GM12878 (cell line): ENCODE data around the gene PRPS2. TPM values are rescaled to one million over a fixed set of nuclear protein-coding genes. Genes with fewer than 3 reads are reported as not detected.

Source experiments
- ATAC-seq: fragments of 200-7000 bp; cut with Tn5 transposase; 3 replicates; pipeline ENCODE4 v1.9.1; 2020; ENCODE audit warnings: mild to moderate bottlenecking, moderate library complexity
- BruUV-seq: library from RNA; stranded (reverse); fragments of 400-500 nt; replicated peaks from 2 replicates; lab custom pipeline; 2021; lab: Mats Ljungman, UMichigan
- CTCF ChIA-PET: fragments of 300-600 bp; sonication (Branson Sonifier 250); formaldehyde crosslinking; extraction: SDS; loops from one replicate; lab custom pipeline; 2021; ENCODE audit warnings: inconsistent platforms; lab: Yijun Ruan, JAX
- POLR2A ChIA-PET: fragments of 350-600 bp; formaldehyde crosslinking; extraction: SDS; loops from one replicate; lab custom pipeline; 2021; ENCODE audit warnings: inconsistent platforms; lab: Charles Lee
- RAD21 ChIA-PET: fragments of 300-600 bp; sonication (Branson Sonifier 250); formaldehyde crosslinking; loops from one replicate; lab custom pipeline; 2023; ENCODE audit warnings: antibody characterized with exemption; ENCODE audit not compliant: unreplicated experiment; lab: Charles Lee
- SMC1A ChIA-PET: fragments of 300-600 bp; sonication (Branson Sonifier 250); formaldehyde crosslinking; loops from one replicate; lab custom pipeline; 2023; ENCODE audit not compliant: unreplicated experiment, uncharacterized antibody; lab: Charles Lee
- DNase-seq: peaks from one replicate; pipeline ENCODE4 v3.0.0-alpha.2; 2011; ENCODE audit warnings: low read depth, low spot score
- FAIRE-seq: peaks from 3 replicates; lab custom pipeline; 2011; peaks lifted over from hg19 to GRCh38; lab: Jason Lieb, UNC
- H2AFZ ChIP-seq: 2 replicates; pipeline ENCODE4 v1.6.0; 2011; ENCODE audit warnings: low read depth, low read length, control low read depth; ENCODE audit not compliant: control insufficient read depth
- H3K27ac ChIP-seq: 2 replicates; pipeline ENCODE4 v1.5.1; 2011; ENCODE audit warnings: control low read depth; ENCODE audit not compliant: control insufficient read depth, insufficient read depth
- H3K27me3 ChIP-seq, 2 experiments: replicated peaks in 1 of 2; 2 replicates each; pipeline versions ENCODE4 v1.6.0 to v1.6.1; 2011; ENCODE audit warnings: low read length in 1 of 2; ENCODE audit not compliant: control insufficient read depth in 2 of 2, insufficient read depth in 2 of 2
- H3K36me3 ChIP-seq, 2 experiments: 2 replicates each; pipeline ENCODE4 v1.5.1; 2011; ENCODE audit warnings: low read length in 1 of 2; ENCODE audit not compliant: control insufficient read depth in 2 of 2, insufficient read depth in 2 of 2
- H3K4me1 ChIP-seq: 2 replicates; pipeline ENCODE4 v1.6.1; 2011; ENCODE audit warnings: mild to moderate bottlenecking, low read length, moderate library complexity, mixed read lengths; ENCODE audit not compliant: control insufficient read depth, insufficient read depth
- H3K4me2 ChIP-seq: 2 replicates; pipeline ENCODE4 v1.6.0; 2011; ENCODE audit warnings: control low read depth; ENCODE audit not compliant: control insufficient read depth, insufficient read depth
- H3K4me3 ChIP-seq: fragments of 200-600 bp; sonication (generic); 2 replicates; pipeline ENCODE4 v1.5.1; 2016
- H3K79me2 ChIP-seq: 2 replicates; pipeline ENCODE4 v1.6.0; 2011; ENCODE audit warnings: low read length; ENCODE audit not compliant: control insufficient read depth, insufficient read depth
- H3K9ac ChIP-seq: 2 replicates; pipeline ENCODE4 v1.8.0; 2011; ENCODE audit warnings: low read length, control low read depth, mixed read lengths; ENCODE audit not compliant: control insufficient read depth, insufficient read depth
- H3K9me3 ChIP-seq: replicated peaks from 3 replicates; pipeline ENCODE4 v1.5.1; 2011; ENCODE audit warnings: mild to moderate bottlenecking, low read length; ENCODE audit not compliant: control insufficient read depth, insufficient read depth
- H4K20me1 ChIP-seq: 2 replicates; pipeline ENCODE4 v1.6.0; 2011; ENCODE audit not compliant: control insufficient read depth, insufficient read depth
- ATF2 ChIP-seq: IDR thresholded peaks from 2 replicates; pipeline ENCODE4 v1.6.1; 2012; ENCODE audit warnings: low read length, inconsistent platforms
- BCL11A ChIP-seq: IDR thresholded peaks from 2 replicates; pipeline ENCODE4 v1.6.1; 2011; ENCODE audit warnings: low read depth, low read length
- BMI1 ChIP-seq: fragments of 450-650 bp; IDR thresholded peaks from 2 replicates; pipeline ENCODE4 v1.6.1; 2016; ENCODE audit warnings: mild to moderate bottlenecking, moderate library complexity, borderline replicate concordance
- CBX5 ChIP-seq: sonication (generic); IDR thresholded peaks from 2 replicates; pipeline ENCODE4 v1.6.1; 2016; ENCODE audit warnings: low read depth, moderate library complexity, mild to moderate bottlenecking, inconsistent platforms
- CHD2 ChIP-seq: IDR thresholded peaks from 2 replicates; pipeline ENCODE4 v1.6.1; 2011; ENCODE audit warnings: low read depth, low read length, improper control_type of control experiment, borderline replicate concordance
- CREB1 ChIP-seq: IDR thresholded peaks from 2 replicates; pipeline ENCODE4 v1.6.1; 2012; ENCODE audit warnings: low read depth, mild to moderate bottlenecking, inconsistent platforms
- ELK1 ChIP-seq: IDR thresholded peaks from 2 replicates; pipeline ENCODE4 v1.6.1; 2012; ENCODE audit warnings: low read depth, low read length, improper control_type of control experiment
- EZH2 ChIP-seq: IDR thresholded peaks from 2 replicates; pipeline ENCODE4 v1.6.1; 2012; ENCODE audit warnings: low read depth, mild to moderate bottlenecking, control low read depth, inconsistent platforms, low read length, borderline replicate concordance; ENCODE audit not compliant: control insufficient read depth
- GATAD2B ChIP-seq: fragments of 450-650 bp; conservative IDR thresholded peaks from 2 replicates; pipeline ENCODE4 v1.6.1; 2017; ENCODE audit warnings: low read depth, mild to moderate bottlenecking, moderate library complexity
- HDAC6 ChIP-seq: fragments of 200-600 bp; sonication (generic); IDR thresholded peaks from one replicate; pipeline ENCODE4 v1.8.0; 2017; ENCODE audit warnings: antibody characterized with exemption; ENCODE audit not compliant: unreplicated experiment
- MYC ChIP-seq: IDR thresholded peaks from 2 replicates; pipeline ENCODE4 v1.6.1; 2011; ENCODE audit warnings: mild to moderate bottlenecking, low read length, moderate library complexity, inconsistent platforms; ENCODE audit not compliant: insufficient read depth, insufficient replicate concordance, insufficient read length, severe bottlenecking
- PKNOX1 ChIP-seq: fragments of 450-650 bp; IDR thresholded peaks from 2 replicates; pipeline ENCODE4 v1.6.1; 2016; ENCODE audit warnings: mild to moderate bottlenecking
- RBBP5 ChIP-seq: fragments of 200-600 bp; sonication (generic); conservative IDR thresholded peaks from 2 replicates; pipeline ENCODE4 v1.6.1; 2016
- SMARCA5 ChIP-seq: fragments of 450-650 bp; IDR thresholded peaks from 2 replicates; pipeline ENCODE4 v1.6.1; 2017; ENCODE audit warnings: mild to moderate bottlenecking
- SMC3 ChIP-seq: IDR thresholded peaks from 2 replicates; pipeline ENCODE4 v1.6.1; 2011; ENCODE audit warnings: low read length, improper control_type of control experiment, borderline replicate concordance
- SREBF2 ChIP-seq: IDR thresholded peaks from 2 replicates; pipeline ENCODE4 v1.6.1; 2012; ENCODE audit warnings: mild to moderate bottlenecking, low read length
- TCF7 ChIP-seq: IDR thresholded peaks from 2 replicates; pipeline ENCODE4 v1.6.1; 2014; ENCODE audit warnings: antibody characterized with exemption, borderline replicate concordance
- WRNIP1 ChIP-seq: IDR thresholded peaks from 2 replicates; pipeline ENCODE4 v1.6.1; 2011; ENCODE audit warnings: low read depth, low read length, improper control_type of control experiment, borderline replicate concordance
- ZSCAN29 ChIP-seq: fragments of 450-650 bp; IDR thresholded peaks from 2 replicates; pipeline ENCODE4 v1.6.1; 2017; ENCODE audit warnings: mild to moderate bottlenecking, moderate library complexity
- WGBS: methylation state at CpG from one replicate; pipeline ENCODE4 v1.1.6; 2016; ENCODE audit warnings: low lambda C conversion rate; ENCODE audit not compliant: insufficient replicate concordance, insufficient coverage; ENCODE audit errors: missing lambda C conversion rate; 5-methylcytosine and 5-hydroxymethylcytosine counted together
- in situ Hi-C: fragments of 300-500 bp; cut with MboI; formaldehyde crosslinking; loops from 9 replicates; pipeline ENCODE4 v1.14.3; 2018; ENCODE audit warnings: mixed read lengths
- intact Hi-C: fragments of 100-400 bp; cut with micrococcal nuclease; formaldehyde crosslinking; loops from one replicate; pipeline ENCODE4 v1.14.2; 2022; ENCODE audit not compliant: unreplicated experiment
- polyA plus RNA-seq, 11 experiments: library from polyadenylated mRNA; depleted of rRNA in 4 of 11; unstranded in 6 of 11; stranded (reverse) in 5 of 11; fragments of >200 nt; fragmentation: Nextera tagmentation in 4 of 11; fragmentation: Illumina TruSeq in 1 of 11; extraction: Ambion mirVana in 4 of 11; extraction: Trizol in 1 of 11; gene quantifications; 1 replicate in 1 of 11; 2 replicates in 10 of 11; pipeline versions ENCODE4 v1.2.1 to v1.2.3, GENCODE V29; 2011 to 2016; ENCODE audit warnings: inconsistent platforms in 2 of 11, missing spikeins in 2 of 11, low read depth in 1 of 11
- total RNA-seq, 4 experiments: library from RNA; depleted of rRNA in 3 of 4; stranded (reverse); fragments of >200 nt in 3 of 4; fragmentation: Illumina TruSeq in 1 of 4; extraction: Trizol in 1 of 4; gene quantifications; 2 replicates each; pipeline versions ENCODE4 v1.2.1 to v1.2.3, GENCODE V29; 2013 to 2021

Gene PRPS2
- total and polyA plus RNA-seq, 10 of the 15 experiments (the other 5 are each of a cell fraction or from before 2014, with no cell fraction given) = 44.1 to 102 (median 58.2) TPM

GRCh38 chrX:12820737-12821136 is 29.5 kb downstream of the PRPS2 start (continued):
- TF ChIP-seq WRNIP1 = no peak

GRCh38 chrX:12824944-12825343 is 33.7 kb downstream of the PRPS2 start:
- H3K27ac ChIP-seq = no peak overlapping the region
- TF ChIP-seq ATF2 (no peak), CREB1 (no peak), EZH2 (no peak), SREBF2 (no peak), CHD2 (no peak), BMI1 (no peak), SMC3 (no peak), PKNOX1 (no peak), WRNIP1 (no peak), TCF7 (no peak), HDAC6 (no peak), SMARCA5 (no peak), ELK1 (no peak), RBBP5 (no peak), CBX5 (no peak), MYC (no peak), BCL11A (no peak), GATAD2B (no peak), ZSCAN29 (no peak)
- POLR2A ChIA-PET = no interaction called here
- RAD21 ChIA-PET = no interaction called here
- no peaks in the 10 kb centered on the region for H3K79me2 ChIP-seq
- H3K36me3 ChIP-seq = peaks cover 0 to 6% of the 10 kb centered on the region in 2 experiments; a peak in 3 of 4 replicates
- no peak overlapping the region for H3K9ac ChIP-seq
- H3K9me3 ChIP-seq = no peaks in the 10 kb centered on the region
- DNase-seq (no peak), ATAC-seq (no peak), FAIRE-seq (no peak)
- H4K20me1 ChIP-seq = no peaks in the 10 kb centered on the region
- CTCF ChIA-PET = interaction anchor here (1.1 to 3.8 kb wide), 4 partner anchors 10 to 69 kb away, joined by 3 to 22 read pairs (median 7); no protein-coding TSS in a partner anchor
- H2AFZ ChIP-seq = no peak overlapping the region
- intact Hi-C loops (no loop called here), in situ Hi-C loops (loop anchor here (5.0 kb wide), 1 partner anchor 67 kb away; no protein-coding TSS in a partner anchor)
- SMC1A ChIA-PET = interaction anchor here (1.3 to 1.5 kb wide), 4 partner anchors 9 to 664 kb away, joined by 3 to 5 read pairs (median 4); no protein-coding TSS in a partner anchor
- 63% methylated on average over 9 of the region's 9 CpGs for WGBS
- H3K4me1 ChIP-seq = no peaks in the 10 kb centered on the region
- no TSS peak for BruUV-seq
- H3K27me3 ChIP-seq = no peaks in the 10 kb centered on the region
- no peak overlapping the region for H3K4me3 ChIP-seq
- H3K4me2 ChIP-seq = no peak overlapping the region
